MV-4-11 (cell line): ENCODE measurements around the gene ZBED2.
"Not testable (repeated sequence)": the region's sequence is repeated elsewhere in the genome, so short reads cannot be mapped to it uniquely, and the experiment has no call there.

Source experiments
- DNase-seq: peaks from one replicate; lab custom pipeline; 2025; lab: John Stamatoyannopoulos, UW

Gene ZBED2, protein sequence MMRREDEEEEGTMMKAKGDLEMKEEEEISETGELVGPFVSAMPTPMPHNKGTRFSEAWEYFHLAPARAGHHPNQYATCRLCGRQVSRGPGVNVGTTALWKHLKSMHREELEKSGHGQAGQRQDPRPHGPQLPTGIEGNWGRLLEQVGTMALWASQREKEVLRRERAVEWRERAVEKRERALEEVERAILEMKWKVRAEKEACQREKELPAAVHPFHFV

DNA sequence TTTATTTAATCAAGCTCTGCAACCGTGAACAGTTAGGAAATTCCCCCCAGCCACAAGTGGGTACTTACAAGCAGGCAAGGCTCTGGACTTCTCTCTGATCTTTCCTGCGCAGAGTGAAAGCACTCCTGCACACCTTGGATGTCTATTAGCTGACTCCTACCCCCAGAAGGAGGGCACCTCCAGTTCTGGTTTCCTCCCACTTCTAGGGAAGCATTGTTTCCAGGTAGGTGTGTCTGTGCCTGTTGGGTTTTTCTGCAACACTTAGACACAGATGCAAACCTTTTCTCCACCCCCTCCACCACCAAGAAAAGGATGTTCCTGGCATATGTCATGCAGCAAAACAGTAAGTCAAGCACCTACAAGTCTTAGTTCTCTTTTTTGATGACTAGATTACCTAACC, at the start of gene ZBED2:
Gene ZBED2, minus strand, starts transcription at position 115 of the 400 bp plus-strand sequence. CDS start 1,145 bp downstream, outside the sequence.
- DNase-seq: no peak

DNA sequence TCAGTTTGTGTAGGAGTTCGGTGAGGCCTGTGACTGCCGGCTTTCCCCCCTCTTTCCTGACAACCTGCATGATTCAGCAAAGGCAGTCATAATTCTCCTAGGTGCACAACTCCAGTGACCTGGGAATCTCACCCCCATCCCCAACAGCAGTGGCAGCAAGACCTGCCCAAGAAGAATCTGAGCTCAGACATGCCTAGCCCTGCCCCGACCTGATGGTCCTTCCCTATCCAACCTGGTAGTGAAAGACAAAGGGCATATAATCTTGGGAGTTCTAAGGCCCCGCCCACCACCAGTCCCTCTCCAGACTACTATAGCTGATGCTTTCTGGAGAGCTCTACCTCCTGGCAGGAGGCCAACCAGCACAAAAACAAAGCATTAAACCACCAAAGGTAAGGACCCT, 44.2 kb upstream of the ZBED2 start:
- DNase-seq: no peak

DNA sequence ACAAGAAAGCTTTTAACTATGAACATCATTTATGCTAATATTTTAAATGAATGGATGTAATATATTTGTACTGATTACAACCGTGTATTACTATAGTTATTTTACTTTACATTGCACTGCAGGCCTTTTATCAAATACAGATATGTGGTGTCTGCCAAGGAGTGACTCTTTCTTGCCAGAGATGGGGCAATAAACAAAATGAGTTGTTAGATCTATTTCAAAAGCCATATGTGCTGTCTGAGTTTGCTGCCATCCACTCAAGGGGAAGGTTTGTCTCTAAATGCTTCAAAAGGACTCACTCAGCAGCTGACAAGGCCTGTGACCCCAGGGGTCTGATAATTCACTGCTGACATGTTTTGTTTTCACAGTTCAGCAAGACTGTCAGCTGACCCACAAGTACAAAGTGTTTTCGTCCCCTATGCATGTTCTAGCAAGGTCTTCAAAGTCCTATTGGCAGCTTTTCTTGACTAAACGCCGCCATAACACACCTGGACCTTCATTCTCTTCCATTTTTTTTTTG, 41.3 kb upstream of the ZBED2 start:
- DNase-seq: no peak

DNA sequence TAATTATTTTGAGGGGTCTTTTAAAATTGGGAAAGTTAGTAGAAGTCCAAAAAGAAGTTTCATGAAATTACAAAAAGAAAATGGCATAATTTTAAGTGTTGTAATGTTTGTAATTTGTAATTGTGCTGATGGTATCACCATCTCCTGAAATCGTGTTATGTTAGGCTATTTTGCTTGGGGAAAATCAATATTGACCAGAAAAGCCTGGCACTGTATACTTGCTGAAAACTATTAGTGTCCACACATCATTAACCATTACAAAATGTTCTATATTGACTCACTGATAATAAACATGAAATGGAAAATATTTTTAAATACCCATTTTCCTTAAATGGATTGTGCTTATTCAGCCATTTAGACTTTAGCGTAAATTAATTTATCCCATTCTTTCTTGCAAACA, 40.3 kb upstream of the ZBED2 start:
- DNase-seq: no peak

DNA sequence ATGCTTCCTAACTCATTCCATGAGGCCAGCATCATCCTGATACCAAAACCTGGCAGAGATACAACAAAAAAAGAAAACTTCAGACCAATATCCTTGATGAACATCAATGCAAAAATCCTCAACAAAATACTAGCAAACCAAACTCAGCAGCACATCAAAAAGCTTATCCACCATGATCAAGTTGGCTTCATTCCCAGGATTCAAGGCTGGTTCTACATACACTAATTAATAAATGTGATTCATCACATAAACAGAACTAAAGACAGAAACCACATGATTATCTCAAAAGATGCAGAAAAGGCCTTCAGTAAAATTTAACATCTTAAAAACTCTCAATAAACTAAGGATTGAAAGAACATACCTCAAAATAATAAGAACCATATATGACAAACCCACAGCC, 35.5 kb upstream of the ZBED2 start:
- not testable (repeated sequence) for DNase-seq

DNA sequence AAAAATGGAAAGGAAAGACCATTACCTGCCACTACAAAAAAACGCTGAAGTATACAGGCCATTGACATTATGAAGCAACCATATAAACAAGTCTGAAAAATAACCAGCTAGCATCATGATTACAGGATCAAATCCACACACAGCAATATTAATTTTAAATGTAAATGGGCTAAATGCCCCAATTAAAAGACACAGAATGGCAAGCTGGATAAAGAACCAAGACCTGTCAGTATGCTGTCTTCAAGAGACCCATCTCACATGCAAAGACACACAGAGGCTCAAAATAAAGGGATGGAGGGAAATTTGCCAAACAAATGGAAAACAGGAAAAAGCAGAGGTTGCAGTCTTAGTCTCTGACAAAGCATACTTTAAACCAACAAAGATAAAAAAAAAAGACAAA, 33.9 kb upstream of the ZBED2 start:
- not testable (repeated sequence) for DNase-seq

DNA sequence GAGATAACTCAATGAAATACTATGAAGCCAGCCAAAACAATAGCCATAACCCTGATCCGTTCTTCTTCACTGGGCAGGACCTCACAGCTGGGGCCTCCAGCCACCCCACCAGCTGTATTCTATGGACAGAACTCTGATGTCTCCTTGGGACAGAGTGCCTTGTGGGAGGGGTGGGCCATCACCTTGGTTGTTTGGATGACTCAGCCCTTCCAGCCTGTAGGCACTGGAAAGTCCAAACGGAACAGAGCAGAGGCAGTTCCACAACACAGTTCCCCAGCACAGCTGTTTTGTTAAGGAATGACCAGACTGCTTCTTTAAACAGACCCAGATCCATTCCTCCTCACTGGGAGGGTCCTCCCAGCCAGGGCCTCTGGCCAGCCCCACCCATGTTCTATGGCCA, 31.9 kb upstream of the ZBED2 start:
- no peak for DNase-seq

DNA sequence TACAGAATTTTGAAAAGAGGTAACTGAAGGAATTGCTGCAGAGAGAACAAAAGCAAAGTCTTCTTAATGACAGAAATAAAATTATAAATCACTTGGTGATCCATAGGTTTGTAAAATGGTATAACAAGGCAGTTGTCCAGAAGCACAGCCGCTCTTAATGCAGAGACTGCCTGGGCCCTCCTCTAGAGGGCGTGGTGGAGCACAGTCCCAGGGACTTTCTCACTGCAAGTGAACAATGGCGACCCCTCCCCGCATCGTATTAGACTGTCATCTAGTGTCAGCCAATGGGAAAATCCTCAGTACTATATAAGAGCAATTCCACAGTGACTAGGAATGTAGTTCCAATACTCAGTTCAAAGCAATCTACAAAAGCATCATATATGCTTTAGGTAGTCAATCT, 26.4 kb upstream of the ZBED2 start:
- DNase-seq: no peak

DNA sequence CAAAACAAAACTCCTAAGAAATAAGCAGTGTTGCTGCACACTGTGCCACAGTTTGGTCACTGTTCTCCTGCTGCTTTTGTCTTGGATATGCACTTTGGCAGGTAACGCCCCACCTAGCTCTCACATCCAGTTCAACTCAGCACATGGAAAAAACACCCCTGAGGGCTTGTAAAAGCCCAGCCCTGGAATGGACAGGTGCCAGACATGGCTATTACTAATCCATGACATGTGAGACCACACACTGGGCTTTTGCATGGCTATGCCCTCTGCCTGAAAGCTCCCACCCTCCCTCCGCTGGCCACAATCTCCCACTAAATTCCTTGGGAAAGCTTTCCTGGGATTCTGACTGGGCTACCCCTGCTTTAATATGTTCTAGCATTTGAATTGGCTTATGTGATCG, 24.7 kb upstream of the ZBED2 start:
- DNase-seq: no peak

DNA sequence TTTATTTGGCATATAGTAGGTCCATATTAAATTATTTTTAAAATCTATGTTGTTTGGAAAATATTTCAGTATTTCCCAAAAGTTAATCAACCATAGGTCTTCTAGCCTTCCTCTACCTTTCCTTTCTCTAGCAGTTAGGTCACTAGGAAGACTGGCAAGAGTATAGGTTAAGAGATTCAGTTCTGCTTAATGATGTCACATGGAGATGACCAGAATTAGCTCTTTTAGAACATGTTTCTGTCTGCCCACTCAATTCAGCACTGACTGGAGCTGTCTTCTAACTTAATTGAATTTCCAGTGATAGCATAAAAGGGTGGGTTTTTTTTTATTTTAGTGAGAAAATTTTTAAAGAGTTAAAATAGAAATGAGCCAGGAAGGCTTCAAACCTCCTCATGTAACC, 23.8 kb upstream of the ZBED2 start:
- no peak for DNase-seq

DNA sequence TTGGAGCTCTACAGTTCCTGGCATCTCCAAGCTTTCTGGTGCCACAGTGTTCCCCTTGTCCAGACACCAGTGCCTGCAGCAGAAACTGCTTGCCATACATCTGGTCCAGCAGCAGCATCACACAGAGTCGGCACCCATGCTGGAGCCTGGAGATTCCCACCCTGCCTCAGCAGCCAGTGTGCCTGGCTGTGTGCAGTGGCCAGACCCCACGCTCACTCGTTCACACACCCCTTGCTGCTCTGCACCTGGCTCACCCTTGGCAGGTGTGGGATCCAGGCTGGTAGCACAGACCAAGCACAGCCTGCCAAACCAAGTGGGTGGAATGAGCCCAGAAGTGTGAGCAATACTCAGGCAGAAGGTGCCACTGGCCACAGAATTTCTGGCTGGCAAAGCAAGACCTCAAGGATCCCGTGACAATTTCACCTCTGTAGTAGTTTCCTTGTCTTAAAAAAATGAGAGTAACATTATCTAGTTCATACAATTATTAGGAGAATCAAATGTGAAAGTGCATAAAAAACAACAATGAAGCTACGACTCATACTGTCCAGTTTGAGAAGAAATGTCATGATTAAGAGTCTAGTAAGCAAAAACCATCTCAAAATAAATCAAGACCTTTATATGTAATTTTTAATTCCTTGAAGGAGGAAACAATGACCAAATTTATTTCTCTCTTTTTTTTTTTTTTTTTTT, 22.9 kb upstream of the ZBED2 start:
- no peak for DNase-seq

DNA sequence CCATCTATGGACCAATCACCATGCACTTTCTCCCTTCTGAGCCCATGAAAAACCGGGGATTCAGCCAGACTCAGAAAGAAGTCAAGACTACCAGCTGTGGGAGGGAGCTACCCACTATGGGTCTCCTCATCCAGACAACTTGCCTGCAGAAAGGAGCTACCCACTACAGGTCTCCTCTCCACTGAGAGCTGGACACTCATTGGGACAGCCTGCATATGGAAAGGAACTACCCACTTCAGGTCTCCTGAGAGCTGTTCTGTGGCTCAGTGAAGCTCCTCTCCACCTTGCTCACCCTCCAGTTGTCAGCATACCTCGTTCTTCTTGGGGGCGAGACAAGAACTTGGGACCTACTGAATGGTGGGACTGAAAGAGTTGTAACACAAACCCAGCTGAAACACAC, 22.3 kb upstream of the ZBED2 start:
- DNase-seq: no peak

DNA sequence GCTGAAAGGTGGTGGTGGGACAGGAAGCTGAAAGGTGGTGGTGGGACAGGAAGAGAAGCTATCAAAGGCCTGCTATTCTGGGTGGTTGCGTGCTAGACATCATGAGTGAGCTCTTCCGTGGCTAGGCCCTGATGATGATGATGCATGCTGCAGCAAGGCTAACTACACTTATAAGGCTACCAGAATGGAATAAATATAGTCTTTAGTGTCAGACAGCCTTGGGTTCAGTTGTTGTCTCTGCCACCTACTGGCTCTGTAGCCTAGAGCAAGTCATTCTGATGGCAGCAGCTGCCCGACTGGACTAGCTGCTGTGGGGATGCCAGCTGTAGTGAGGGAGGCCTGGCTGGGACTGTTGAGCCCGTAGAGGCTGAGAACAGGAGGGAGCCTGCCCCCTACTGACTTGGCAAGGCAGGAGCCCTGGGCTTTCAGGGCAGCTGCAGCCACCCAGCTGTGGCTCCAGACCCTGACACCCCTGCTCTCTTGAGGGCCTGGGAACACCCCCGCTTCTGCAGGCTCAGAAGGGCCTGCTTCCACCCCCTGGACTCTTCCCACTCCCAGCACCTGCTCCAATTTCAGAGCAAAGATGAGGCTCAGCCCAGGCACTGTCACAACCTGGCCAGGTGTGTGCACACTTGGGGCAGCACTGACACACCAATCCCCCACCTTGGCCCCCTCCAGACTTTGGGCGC, 21.4 kb upstream of the ZBED2 start:
- DNase-seq: no peak

DNA sequence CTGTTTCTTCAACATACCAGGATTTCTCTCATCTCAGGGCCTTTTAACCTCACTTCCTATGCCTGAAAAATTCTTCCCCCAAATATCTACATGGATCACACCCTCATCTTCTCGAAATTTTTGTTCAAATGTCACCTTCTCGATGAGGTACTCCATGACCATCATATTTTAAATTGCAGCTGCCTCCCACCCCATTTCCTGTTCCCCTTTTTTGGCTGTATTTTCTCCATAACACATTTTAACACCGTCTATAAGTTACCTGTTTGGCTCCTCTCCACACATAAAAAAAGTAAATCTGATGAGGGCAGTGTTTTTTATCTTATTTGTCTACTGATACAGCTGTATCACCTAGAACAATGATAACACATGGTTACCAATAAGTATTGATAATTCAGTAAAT, 20.7 kb upstream of the ZBED2 start:
- DNase-seq: no peak

DNA sequence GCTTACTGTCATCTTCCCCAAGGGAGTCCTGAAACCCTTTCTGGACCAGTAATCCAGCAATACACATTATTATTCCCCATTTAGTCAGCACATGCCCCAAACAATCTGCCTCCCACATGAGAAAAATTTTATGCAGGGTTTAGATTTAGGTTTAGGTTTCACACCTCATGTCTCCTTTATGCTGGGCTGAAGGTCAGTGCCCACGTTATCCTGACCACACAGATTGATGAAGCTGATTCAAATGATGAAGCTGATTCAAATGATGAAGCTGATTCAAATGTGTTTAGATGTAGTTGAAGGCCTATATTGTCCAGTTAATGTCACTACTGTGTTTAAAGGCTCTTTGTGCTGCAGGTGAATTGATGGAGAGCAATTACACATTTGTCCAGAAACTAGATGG, 18.1 kb upstream of the ZBED2 start:
- no peak for DNase-seq

DNA sequence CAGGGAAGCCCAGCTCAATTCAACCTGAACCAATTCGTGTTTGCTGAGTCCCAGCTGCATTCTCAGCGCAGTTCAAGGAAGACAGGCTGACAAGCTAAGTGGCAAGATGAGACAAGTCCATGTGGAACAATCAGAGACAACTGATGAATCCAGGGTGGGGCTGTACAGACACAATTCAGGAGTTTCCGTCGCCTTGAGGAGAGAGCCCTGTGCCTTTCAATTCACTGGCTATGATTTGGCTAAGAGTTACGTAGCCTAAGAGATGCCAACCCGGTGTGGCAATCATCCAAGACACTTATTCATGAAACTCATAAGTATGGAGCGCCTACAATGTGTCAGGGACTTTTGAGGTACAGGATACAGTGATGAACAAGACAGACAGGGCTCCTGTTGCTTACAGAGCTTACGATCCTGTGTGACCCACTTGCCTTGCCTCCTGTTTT, 15.5 kb upstream of the ZBED2 start:
- DNase-seq: no peak

DNA sequence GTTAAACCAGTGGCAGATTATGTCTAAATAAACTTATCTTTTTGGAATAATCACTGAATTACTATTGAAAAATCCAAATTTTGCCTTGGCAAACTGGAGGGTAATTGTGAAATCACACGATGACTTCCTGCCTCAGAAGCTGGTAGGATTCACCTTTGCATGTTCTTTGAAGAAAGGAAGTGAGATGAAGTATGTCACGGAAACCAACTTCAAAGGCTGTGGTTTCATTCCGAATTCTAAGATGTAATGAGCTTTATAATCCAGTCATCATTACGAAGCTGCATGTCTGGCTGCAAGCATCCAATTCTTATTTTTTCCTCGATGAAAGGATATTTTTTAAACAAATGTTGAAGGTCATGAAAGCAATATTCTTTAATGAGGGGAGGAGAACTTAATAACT, 15.0 kb upstream of the ZBED2 start:
- no peak for DNase-seq

DNA sequence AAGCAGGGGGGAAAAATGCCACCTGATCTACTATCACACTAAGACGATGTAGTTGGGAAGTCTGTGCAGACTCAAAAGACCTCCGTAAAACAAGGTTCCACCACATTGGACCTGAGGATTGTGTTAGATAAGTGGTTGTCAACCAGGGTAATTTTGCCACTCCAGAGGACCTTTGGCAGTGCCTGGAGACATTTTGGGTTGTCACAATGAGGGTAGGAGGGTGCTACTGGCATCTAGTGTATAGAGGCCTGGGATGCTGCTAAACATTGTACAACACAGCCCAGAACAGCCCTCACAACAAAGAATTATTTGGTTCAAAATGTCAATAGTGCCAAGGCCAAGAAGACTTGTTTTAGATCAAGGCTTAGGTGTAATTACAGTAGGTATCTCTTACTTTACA, 14.6 kb upstream of the ZBED2 start:
- DNase-seq: no peak

DNA sequence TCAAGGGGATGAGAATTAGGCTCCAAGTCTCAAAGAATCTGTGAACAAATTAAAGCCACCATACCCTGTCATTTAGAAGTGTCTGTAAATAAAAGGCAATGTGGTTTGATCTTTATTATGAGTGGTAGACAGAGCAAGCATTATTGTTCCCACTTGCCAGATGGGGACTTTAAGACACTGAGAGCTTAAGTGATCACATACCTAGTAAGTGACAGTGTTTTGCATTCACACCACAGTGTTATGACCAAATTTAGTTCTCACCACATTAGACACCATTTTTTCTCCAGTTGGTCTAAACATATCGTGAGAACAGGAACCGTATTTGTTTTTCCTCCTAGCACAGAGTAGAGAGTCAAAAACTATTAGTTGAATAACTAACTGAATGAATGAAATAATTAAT, 13.2 kb upstream of the ZBED2 start:
- no peak for DNase-seq

DNA sequence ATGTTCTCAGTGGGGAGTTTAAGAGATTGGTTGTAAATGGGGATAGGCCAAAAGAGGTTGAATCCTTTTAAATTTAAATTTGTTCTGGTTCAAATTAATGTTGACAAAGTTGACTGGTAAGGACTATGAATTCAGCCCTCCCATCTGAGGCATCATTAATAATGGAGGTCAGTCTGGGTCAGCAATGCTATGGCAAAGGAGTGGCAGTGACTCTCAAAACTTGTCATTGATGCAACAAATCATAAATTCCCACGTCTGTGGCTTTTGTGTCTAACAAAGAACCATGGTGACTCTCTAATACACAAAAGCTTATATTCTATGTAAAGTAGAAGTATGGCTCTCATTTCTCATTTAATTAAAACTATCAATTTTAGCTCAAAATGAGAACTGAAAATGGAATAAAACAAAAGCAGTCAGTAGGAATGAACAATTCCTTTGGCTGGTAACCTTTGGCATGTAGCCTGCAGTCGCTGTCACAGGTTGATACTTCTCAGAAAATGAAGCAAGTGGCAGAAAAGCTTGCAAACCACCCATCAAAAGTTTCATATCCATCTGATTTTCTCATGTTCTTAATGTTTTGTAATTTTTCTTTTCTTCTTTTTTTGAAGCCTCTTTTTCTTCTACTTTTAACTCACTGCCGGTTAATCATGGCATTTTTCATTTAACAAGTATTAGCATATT, 12.2 kb upstream of the ZBED2 start:
- DNase-seq: no peak

DNA sequence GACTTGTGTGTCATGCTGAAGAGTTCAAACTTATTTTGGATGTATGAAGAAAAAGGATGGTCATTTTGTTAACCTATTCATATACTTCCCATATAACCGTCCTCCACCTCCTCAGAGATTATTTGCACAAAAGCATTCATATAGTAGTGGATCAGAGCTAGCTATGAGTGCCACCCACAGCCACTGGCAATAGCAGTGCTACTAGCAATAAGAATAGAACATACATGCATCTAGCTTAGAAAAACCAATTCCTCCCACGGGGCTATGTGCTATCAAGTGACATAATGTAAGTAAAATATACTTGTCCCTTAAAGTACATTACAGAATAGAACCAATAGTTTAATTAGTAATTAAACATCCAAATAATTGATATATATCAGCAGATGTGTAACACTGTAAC, 10.3 kb upstream of the ZBED2 start:
- no peak for DNase-seq

DNA sequence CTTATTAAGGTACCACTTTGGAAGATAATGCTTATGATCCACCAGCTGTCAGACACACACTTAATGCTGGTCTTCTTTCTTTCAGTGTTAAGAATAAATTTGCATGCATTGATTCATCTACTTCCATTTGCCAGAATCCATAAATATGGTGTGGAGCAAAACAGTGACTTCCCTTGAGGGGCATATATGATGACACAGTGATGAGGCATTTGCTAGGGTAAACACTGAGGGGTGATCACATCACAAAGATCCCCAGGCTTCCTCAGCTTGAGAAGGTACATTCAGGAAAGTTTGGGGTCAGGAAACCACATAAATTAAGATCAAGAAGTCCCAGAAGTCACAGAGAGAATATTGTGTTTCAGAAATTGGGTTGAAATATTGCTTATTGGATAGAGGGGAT, 9.9 kb upstream of the ZBED2 start:
- DNase-seq: no peak

DNA sequence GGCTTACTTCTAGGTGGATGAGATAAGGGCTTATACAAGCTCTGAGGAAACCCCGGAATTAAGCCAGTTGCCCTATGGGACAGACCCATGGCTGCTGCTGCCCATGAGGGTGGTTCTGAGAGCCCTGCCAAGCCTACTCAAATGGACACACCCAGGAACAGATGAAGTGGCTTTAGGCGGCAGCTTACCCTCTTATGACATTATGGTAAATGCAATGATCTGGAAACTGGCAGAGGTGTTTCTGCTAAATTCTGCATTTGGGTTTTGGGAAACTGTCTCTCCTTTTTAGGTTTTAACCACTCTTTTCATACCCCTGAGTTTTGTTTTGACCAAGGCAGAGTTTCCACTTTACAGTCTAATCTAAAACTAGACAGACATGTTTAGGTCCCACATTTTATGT, 9.0 kb upstream of the ZBED2 start:
- DNase-seq: no peak
